H9 (cell line): ENCODE measurements around the gene ZNF644. TPM values are rescaled to one million over a fixed set of nuclear protein-coding genes. Genes with fewer than 3 reads are reported as not detected.

Experiments used
- DNase-seq: peaks from one replicate; pipeline ENCODE4 v3.0.0-alpha.2; 2017
- H2AFZ ChIP-seq: one replicate; pipeline ENCODE4 v1.6.1; 2013; ENCODE audit warnings: mild to moderate bottlenecking, low read length, control low read depth, moderate library complexity
- H2AK5ac ChIP-seq: 2 replicates; pipeline ENCODE4 v1.6.1; 2013; ENCODE audit warnings: low read length, control low read depth, mixed read lengths; ENCODE audit not compliant: insufficient read length
- H2BK120ac ChIP-seq: one replicate; pipeline ENCODE4 v1.6.1; 2013; ENCODE audit warnings: low read depth, mild to moderate bottlenecking, low read length, control low read depth, inconsistent platforms; ENCODE audit not compliant: poor library complexity, severe bottlenecking
- H2BK12ac ChIP-seq: 2 replicates; pipeline ENCODE4 v1.6.1; 2013; ENCODE audit warnings: low read length, control low read depth, mixed read lengths, low read depth; ENCODE audit not compliant: insufficient read length
- H2BK15ac ChIP-seq: 2 replicates; pipeline ENCODE4 v1.6.1; 2013; ENCODE audit warnings: low read depth, low read length, control low read depth
- H2BK20ac ChIP-seq: one replicate; pipeline ENCODE4 v1.6.1; 2013; ENCODE audit warnings: low read depth, mild to moderate bottlenecking, low read length, control low read depth, inconsistent platforms; ENCODE audit not compliant: poor library complexity, severe bottlenecking
- H2BK5ac ChIP-seq: 2 replicates; pipeline ENCODE4 v1.6.1; 2013; ENCODE audit warnings: low read length, control low read depth, mixed read lengths; ENCODE audit not compliant: insufficient read length
- H3K14ac ChIP-seq: 2 replicates; pipeline ENCODE4 v1.6.1; 2013; ENCODE audit warnings: low read length, control low read depth; ENCODE audit not compliant: insufficient read depth
- H3K18ac ChIP-seq: 2 replicates; pipeline ENCODE4 v1.6.1; 2013; ENCODE audit warnings: low read depth, mild to moderate bottlenecking, mixed read lengths, low read length, control low read depth; ENCODE audit not compliant: insufficient read length
- H3K23ac ChIP-seq: 2 replicates; pipeline ENCODE4 v1.6.1; 2013; ENCODE audit warnings: low read length, control low read depth, mixed read lengths, low read depth; ENCODE audit not compliant: insufficient read length
- H3K23me2 ChIP-seq: 2 replicates; pipeline ENCODE4 v1.6.1; 2013; ENCODE audit warnings: low read depth, mild to moderate bottlenecking, mixed read lengths, low read length, control low read depth; ENCODE audit not compliant: insufficient read length, poor library complexity, severe bottlenecking
- H3K27ac ChIP-seq: 2 replicates; pipeline ENCODE4 v1.5.1; 2013; ENCODE audit warnings: low read length, control low read depth, mixed read lengths, low read depth; ENCODE audit not compliant: insufficient read length
- H3K27me3 ChIP-seq: 2 replicates; pipeline ENCODE4 v1.6.1; 2013; ENCODE audit warnings: low read length, control low read depth, inconsistent platforms; ENCODE audit not compliant: insufficient read depth
- H3K4ac ChIP-seq: 2 replicates; pipeline ENCODE4 v1.6.1; 2013; ENCODE audit warnings: low read depth, mild to moderate bottlenecking, control low read depth, inconsistent platforms, low read length, moderate library complexity
- H3K4me1 ChIP-seq: 2 replicates; pipeline ENCODE4 v1.6.1; 2013; ENCODE audit warnings: low read length, control low read depth, inconsistent platforms; ENCODE audit not compliant: insufficient read depth
- H3K4me2 ChIP-seq: 2 replicates; pipeline ENCODE4 v1.6.1; 2013; ENCODE audit warnings: low read length, control low read depth, mixed read lengths; ENCODE audit not compliant: insufficient read length, insufficient read depth
- H3K56ac ChIP-seq: 2 replicates; pipeline ENCODE4 v1.6.1; 2013; ENCODE audit warnings: low read depth, mild to moderate bottlenecking, mixed read lengths, low read length, control low read depth; ENCODE audit not compliant: insufficient read length
- H3K79me1 ChIP-seq: 2 replicates; pipeline ENCODE4 v1.6.1; 2013; ENCODE audit warnings: low read depth, mild to moderate bottlenecking, moderate library complexity, low read length, control low read depth, inconsistent platforms; ENCODE audit not compliant: insufficient read depth, poor library complexity, severe bottlenecking
- H3K79me2 ChIP-seq: 2 replicates; pipeline ENCODE4 v1.6.1; 2013; ENCODE audit warnings: low read length, control low read depth, inconsistent platforms; ENCODE audit not compliant: insufficient read depth
- H3K9ac ChIP-seq: 2 replicates; pipeline ENCODE4 v1.6.1; 2013; ENCODE audit warnings: low read length, control low read depth, mixed read lengths; ENCODE audit not compliant: insufficient read length; ENCODE audit errors: extremely low read depth
- H3K9me3 ChIP-seq: one replicate; pipeline ENCODE4 v1.6.1; 2013; ENCODE audit warnings: low read depth, low read length, inconsistent platforms; ENCODE audit not compliant: control insufficient read depth
- H3T11ph ChIP-seq: one replicate; pipeline ENCODE4 v1.6.1; 2013; ENCODE audit warnings: mild to moderate bottlenecking, low read length, control low read depth, inconsistent platforms
- H4K20me1 ChIP-seq: one replicate; pipeline ENCODE4 v1.6.1; 2013; ENCODE audit not compliant: control insufficient read depth, insufficient read length, insufficient read depth
- H4K5ac ChIP-seq: 2 replicates; pipeline ENCODE4 v1.6.1; 2013; ENCODE audit warnings: low read depth, mild to moderate bottlenecking, mixed read lengths, low read length, control low read depth; ENCODE audit not compliant: insufficient read length
- H4K8ac ChIP-seq: replicated peaks from 2 replicates; pipeline ENCODE4 v1.6.1; 2013; ENCODE audit warnings: low read length, control low read depth, mixed read lengths, low read depth; ENCODE audit not compliant: insufficient read length
- H4K91ac ChIP-seq: 2 replicates; pipeline ENCODE4 v1.6.1; 2013; ENCODE audit warnings: low read depth, mild to moderate bottlenecking, moderate library complexity, mixed read lengths, low read length, control low read depth; ENCODE audit not compliant: insufficient read length
- H3K27ac Mint-ChIP-seq, 3 experiments: 2 replicates in 2 of 3; 3 replicates in 1 of 3; pipeline ENCODE4 v1.8.0; 2020 to 2021; ENCODE audit warnings: mixed read lengths in 3 of 3, mild to moderate bottlenecking in 1 of 3, moderate library complexity in 1 of 3
- H3K27me3 Mint-ChIP-seq: 2 replicates; pipeline ENCODE4 v1.8.0; 2021; ENCODE audit warnings: low read depth, mild to moderate bottlenecking, moderate library complexity, mixed read lengths
- H3K36me3 Mint-ChIP-seq, 3 experiments: 2 replicates in 2 of 3; 3 replicates in 1 of 3; pipeline ENCODE4 v1.8.0; 2020 to 2021; ENCODE audit warnings: low read depth in 3 of 3, mixed read lengths in 3 of 3; ENCODE audit not compliant: insufficient read depth in 1 of 3
- H3K4me1 Mint-ChIP-seq, 2 experiments: 2 replicates each; pipeline ENCODE4 v1.8.0; 2020; ENCODE audit warnings: mixed read lengths in 2 of 2
- H3K4me3 Mint-ChIP-seq, 2 experiments: 2 replicates in 1 of 2; 3 replicates in 1 of 2; pipeline ENCODE4 v1.8.0; 2020 to 2021; ENCODE audit warnings: mild to moderate bottlenecking in 2 of 2, mixed read lengths in 2 of 2, moderate library complexity in 1 of 2
- H3K9me3 Mint-ChIP-seq, 2 experiments: 2 replicates in 1 of 2; 3 replicates in 1 of 2; pipeline ENCODE4 v1.8.0; 2020; ENCODE audit warnings: mild to moderate bottlenecking in 2 of 2, mixed read lengths in 2 of 2, moderate library complexity in 1 of 2
- total RNA-seq: library from RNA; stranded (reverse); gene quantifications from 2 replicates; pipeline ENCODE4 v1.2.1, GENCODE V29; 2021
- TF ChIP-seq, protein P1 (sequence below): fragments of 200-600 bp; sonication (generic); conservative IDR thresholded peaks from 3 replicates; pipeline ENCODE4 v1.8.0; 2021; ENCODE audit warnings: antibody characterized with exemption, mild to moderate bottlenecking

The ZNF644 gene
- total RNA-seq, 1 experiment from 2014 or later = 78.9 TPM

GRCh38 chr1:91032349-91032748 is 10.5 kb upstream of the ZNF644 start:
- no peak overlapping the region for H4K8ac ChIP-seq
- Mint-ChIP-seq H3K27me3 (peaks cover 48% of the 10 kb centered on the region), H3K4me3 (no peak overlapping the region), H3K27ac (no peak overlapping the region; a peak in 1 of 7 replicates), H3K9me3 (no peaks in the 10 kb centered on the region; a peak in 1 of 5 replicates), H3K36me3 (no peaks in the 10 kb centered on the region), H3K4me1 (peaks cover 8 to 9% of the 10 kb centered on the region in 2 experiments)
- no peak overlapping the region for H3K27ac ChIP-seq
- no peak overlapping the region for H2BK15ac ChIP-seq
- H4K20me1 ChIP-seq = no peaks in the 10 kb centered on the region
- TF ChIP-seq, protein P1, sequence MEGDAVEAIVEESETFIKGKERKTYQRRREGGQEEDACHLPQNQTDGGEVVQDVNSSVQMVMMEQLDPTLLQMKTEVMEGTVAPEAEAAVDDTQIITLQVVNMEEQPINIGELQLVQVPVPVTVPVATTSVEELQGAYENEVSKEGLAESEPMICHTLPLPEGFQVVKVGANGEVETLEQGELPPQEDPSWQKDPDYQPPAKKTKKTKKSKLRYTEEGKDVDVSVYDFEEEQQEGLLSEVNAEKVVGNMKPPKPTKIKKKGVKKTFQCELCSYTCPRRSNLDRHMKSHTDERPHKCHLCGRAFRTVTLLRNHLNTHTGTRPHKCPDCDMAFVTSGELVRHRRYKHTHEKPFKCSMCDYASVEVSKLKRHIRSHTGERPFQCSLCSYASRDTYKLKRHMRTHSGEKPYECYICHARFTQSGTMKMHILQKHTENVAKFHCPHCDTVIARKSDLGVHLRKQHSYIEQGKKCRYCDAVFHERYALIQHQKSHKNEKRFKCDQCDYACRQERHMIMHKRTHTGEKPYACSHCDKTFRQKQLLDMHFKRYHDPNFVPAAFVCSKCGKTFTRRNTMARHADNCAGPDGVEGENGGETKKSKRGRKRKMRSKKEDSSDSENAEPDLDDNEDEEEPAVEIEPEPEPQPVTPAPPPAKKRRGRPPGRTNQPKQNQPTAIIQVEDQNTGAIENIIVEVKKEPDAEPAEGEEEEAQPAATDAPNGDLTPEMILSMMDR = no peak
- no peaks in the 10 kb centered on the region for H3K79me1 ChIP-seq
- H2AK5ac ChIP-seq = no peak overlapping the region
- H3K9me3 ChIP-seq = no peaks in the 10 kb centered on the region
- no peak overlapping the region for H3K18ac ChIP-seq
- no peak overlapping the region for H2AFZ ChIP-seq
- H4K91ac ChIP-seq = no peak overlapping the region
- no peak overlapping the region for H3T11ph ChIP-seq
- no peaks in the 10 kb centered on the region; the same call in 1 of the 2 replicates for H3K27me3 ChIP-seq
- H3K23me2 ChIP-seq = no peaks in the 10 kb centered on the region
- no peak overlapping the region for H3K14ac ChIP-seq
- no peak overlapping the region for H3K56ac ChIP-seq
- H3K23ac ChIP-seq = no peak overlapping the region
- H2BK5ac ChIP-seq = no peak overlapping the region
- no peak overlapping the region for H2BK12ac ChIP-seq
- H3K4me1 ChIP-seq = no peaks in the 10 kb centered on the region
- no peak overlapping the region for H3K4me2 ChIP-seq
- H2BK20ac ChIP-seq = no peak overlapping the region
- H3K79me2 ChIP-seq = no peaks in the 10 kb centered on the region
- DNase-seq = no peak
- H4K5ac ChIP-seq = no peak overlapping the region
- no peak overlapping the region for H3K4ac ChIP-seq
- H3K9ac ChIP-seq = no peak overlapping the region
- H2BK120ac ChIP-seq = no peak overlapping the region
